Parathyroid adenoma (tissue), 2 donors: ENCODE data around the gene RDH14.

ENCODE experiments used
- H2AFZ ChIP-seq: fragments of 300-600 bp; sonication (generic); one replicate; pipeline ENCODE4 v1.7.0; 2017; ENCODE audit warnings: antibody characterized with exemption, mild to moderate bottlenecking
- H3K27ac ChIP-seq: fragments of 300-600 bp; sonication (generic); one replicate; pipeline ENCODE4 v1.7.0; 2017
- H3K27me3 ChIP-seq: fragments of 300-600 bp; sonication (generic); one replicate; pipeline ENCODE4 v1.7.0; 2017; ENCODE audit warnings: low read length; ENCODE audit not compliant: control insufficient read depth, insufficient read depth
- H3K36me3 ChIP-seq: fragments of 300-600 bp; sonication (generic); one replicate; pipeline ENCODE4 v1.7.0; 2017; ENCODE audit warnings: low read length; ENCODE audit not compliant: control insufficient read depth, insufficient read depth
- H3K4me1 ChIP-seq: fragments of 300-600 bp; sonication (generic); one replicate; pipeline ENCODE4 v1.7.0; 2017; ENCODE audit warnings: control low read depth
- H3K4me2 ChIP-seq: fragments of 300-600 bp; sonication (generic); one replicate; pipeline ENCODE4 v1.7.0; 2017; ENCODE audit warnings: low read length
- H3K4me3 ChIP-seq: fragments of 300-600 bp; sonication (generic); one replicate; pipeline ENCODE4 v1.7.0; 2017; ENCODE audit warnings: low read depth, low read length
- H3K79me2 ChIP-seq: fragments of 300-600 bp; sonication (generic); one replicate; pipeline ENCODE4 v1.7.0; 2017; ENCODE audit warnings: control low read depth
- H3K9ac ChIP-seq: fragments of 300-600 bp; sonication (generic); one replicate; pipeline ENCODE4 v1.7.0; 2017; ENCODE audit warnings: mild to moderate bottlenecking
- H3K9me3 ChIP-seq: fragments of 300-600 bp; sonication (generic); one replicate; pipeline ENCODE4 v1.7.0; 2017; ENCODE audit warnings: low read length; ENCODE audit not compliant: control insufficient read depth
- TF ChIP-seq, protein P1 (sequence below): fragments of 300-600 bp; sonication (generic); IDR thresholded peaks from one replicate; pipeline ENCODE4 v1.7.0; 2017; ENCODE audit warnings: antibody characterized with exemption, mild to moderate bottlenecking
- donor health status: primary hyperparathyroidism.

The RDH14 gene, protein sequence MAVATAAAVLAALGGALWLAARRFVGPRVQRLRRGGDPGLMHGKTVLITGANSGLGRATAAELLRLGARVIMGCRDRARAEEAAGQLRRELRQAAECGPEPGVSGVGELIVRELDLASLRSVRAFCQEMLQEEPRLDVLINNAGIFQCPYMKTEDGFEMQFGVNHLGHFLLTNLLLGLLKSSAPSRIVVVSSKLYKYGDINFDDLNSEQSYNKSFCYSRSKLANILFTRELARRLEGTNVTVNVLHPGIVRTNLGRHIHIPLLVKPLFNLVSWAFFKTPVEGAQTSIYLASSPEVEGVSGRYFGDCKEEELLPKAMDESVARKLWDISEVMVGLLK

DNA sequence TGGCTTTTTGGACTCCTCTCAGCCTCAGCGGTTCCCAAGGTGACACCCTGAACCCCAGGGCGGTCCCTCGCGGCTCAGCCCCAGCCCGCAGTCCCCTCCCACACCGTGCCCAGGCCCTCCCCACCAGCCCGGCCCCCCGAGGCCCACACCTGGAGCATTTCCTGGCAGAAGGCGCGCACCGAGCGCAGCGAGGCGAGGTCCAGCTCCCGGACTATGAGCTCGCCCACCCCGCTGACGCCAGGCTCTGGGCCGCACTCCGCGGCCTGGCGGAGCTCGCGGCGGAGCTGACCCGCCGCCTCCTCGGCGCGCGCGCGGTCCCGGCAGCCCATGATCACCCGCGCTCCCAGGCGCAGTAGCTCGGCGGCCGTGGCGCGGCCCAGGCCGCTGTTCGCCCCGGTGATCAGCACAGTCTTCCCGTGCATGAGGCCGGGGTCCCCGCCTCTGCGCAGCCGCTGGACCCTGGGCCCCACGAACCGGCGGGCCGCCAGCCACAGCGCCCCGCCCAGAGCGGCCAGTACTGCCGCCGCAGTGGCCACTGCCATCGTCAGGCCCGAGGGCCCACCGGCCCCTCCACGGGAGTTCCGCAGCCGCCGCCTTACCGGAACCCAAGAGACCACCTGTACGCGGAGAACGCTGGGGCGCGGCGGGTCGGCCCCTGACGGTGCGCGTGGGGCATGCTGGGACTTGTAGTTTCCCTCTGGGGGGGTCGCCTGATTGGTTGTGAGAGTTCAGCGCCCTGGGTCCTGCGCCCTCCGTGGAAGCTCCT is at the start of gene RDH14:
TSS of gene RDH14 (minus strand) at position 623 of the 766 bp plus-strand sequence. CDS start at position 542, 81 bp downstream.
- Histone ChIP-seq H3K27ac (peak within 1 kb of the TSS; percentile 94), H3K79me2 (peaks cover 1% of the 10 kb centered on the region), H3K4me3 (peak within 1 kb of the TSS; percentile 78), H3K4me2 (peak within 1 kb of the TSS; percentile 94), H3K36me3 (no peaks in the 10 kb centered on the region), H2AFZ (peak within 1 kb of the TSS; percentile 92), H3K27me3 (no peaks in the 10 kb centered on the region), H3K9me3 (no peaks in the 10 kb centered on the region), H3K9ac (peak within 1 kb of the TSS; percentile 81), H3K4me1 (peaks cover 13% of the 10 kb centered on the region)
- TF ChIP-seq, protein P1, sequence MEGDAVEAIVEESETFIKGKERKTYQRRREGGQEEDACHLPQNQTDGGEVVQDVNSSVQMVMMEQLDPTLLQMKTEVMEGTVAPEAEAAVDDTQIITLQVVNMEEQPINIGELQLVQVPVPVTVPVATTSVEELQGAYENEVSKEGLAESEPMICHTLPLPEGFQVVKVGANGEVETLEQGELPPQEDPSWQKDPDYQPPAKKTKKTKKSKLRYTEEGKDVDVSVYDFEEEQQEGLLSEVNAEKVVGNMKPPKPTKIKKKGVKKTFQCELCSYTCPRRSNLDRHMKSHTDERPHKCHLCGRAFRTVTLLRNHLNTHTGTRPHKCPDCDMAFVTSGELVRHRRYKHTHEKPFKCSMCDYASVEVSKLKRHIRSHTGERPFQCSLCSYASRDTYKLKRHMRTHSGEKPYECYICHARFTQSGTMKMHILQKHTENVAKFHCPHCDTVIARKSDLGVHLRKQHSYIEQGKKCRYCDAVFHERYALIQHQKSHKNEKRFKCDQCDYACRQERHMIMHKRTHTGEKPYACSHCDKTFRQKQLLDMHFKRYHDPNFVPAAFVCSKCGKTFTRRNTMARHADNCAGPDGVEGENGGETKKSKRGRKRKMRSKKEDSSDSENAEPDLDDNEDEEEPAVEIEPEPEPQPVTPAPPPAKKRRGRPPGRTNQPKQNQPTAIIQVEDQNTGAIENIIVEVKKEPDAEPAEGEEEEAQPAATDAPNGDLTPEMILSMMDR: no peak

DNA sequence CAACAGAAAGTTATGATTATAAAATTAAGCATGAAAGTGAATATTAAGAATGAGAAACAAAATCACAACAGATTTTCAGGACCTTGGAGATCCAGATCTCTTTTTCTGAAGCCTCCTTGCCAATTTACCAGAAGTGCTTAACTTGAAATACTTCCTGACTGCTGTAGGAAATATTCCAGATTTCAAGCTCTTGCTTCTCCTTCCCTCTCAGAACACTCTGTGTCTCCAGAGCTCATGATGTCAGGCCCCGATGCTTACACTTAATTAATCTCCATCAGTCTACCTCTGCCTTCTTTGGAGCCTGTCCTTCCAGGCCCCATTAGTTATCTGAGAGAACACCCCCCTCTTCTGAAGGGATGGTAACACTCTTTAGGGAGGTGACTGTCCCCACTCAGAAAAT is 49.6 kb upstream of the RDH14 start:
- Histone ChIP-seq H3K4me2 (no peak overlapping the region), H3K9me3 (no peaks in the 10 kb centered on the region), H3K4me1 (peaks cover 10% of the 10 kb centered on the region), H3K36me3 (no peaks in the 10 kb centered on the region), H3K4me3 (no peak overlapping the region), H3K27me3 (no peaks in the 10 kb centered on the region), H3K27ac (no peak overlapping the region), H3K9ac (no peak overlapping the region), H2AFZ (no peak overlapping the region), H3K79me2 (no peaks in the 10 kb centered on the region)
- TF ChIP-seq, protein P1: no peak

DNA sequence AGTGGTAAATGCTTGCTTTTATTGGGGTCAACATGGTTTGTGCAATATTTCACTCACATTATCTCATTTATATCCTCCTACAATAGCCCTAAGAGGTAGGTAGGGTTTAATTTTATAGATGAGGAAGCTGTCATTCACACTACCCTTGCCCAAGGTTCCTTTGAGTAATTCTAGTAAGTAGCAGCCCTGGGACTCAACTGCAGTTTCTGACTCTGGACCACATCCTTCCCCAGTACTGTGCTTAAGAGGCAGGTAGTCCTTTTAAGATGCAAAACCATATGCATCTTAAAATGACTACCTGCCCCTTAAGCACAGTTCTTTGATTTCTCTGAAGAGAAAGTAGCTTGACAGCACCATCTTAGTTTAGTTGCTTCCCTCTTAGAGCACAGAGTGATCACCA is 44.7 kb upstream of the RDH14 start:
- H3K4me3 ChIP-seq: no peak overlapping the region
- no peaks in the 10 kb centered on the region for H3K9me3 ChIP-seq
- no peaks in the 10 kb centered on the region for H3K27me3 ChIP-seq
- no peaks in the 10 kb centered on the region for H3K79me2 ChIP-seq
- H3K4me1 ChIP-seq: no peaks in the 10 kb centered on the region
- no peak overlapping the region for H3K27ac ChIP-seq
- TF ChIP-seq, protein P1: no peak
- no peaks in the 10 kb centered on the region for H3K36me3 ChIP-seq
- H3K9ac ChIP-seq: no peak overlapping the region
- no peak overlapping the region for H2AFZ ChIP-seq
- no peak overlapping the region for H3K4me2 ChIP-seq

DNA sequence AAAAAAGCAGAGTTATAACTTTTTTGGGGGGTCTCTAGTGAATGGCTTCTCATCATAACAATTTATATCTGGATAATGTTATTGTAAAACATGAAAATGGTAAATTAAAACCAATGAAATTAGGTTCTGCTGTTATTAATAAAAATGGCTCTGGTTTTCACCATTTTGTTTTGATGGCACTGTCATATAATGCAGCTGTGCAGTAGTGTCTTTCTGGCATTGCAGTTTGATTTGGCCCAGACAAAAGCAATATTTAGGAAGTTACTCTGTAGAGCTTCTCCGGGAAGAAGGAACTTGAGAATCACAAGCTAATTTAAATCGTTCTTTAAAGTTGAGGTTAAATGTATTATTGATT is 44.1 kb upstream of the RDH14 start:
- Histone ChIP-seq H3K4me2 (no peak overlapping the region), H3K4me3 (no peak overlapping the region), H2AFZ (no peak overlapping the region), H3K27ac (no peak overlapping the region), H3K4me1 (no peaks in the 10 kb centered on the region), H3K9me3 (no peaks in the 10 kb centered on the region), H3K79me2 (no peaks in the 10 kb centered on the region), H3K27me3 (no peaks in the 10 kb centered on the region), H3K9ac (no peak overlapping the region), H3K36me3 (no peaks in the 10 kb centered on the region)
- TF ChIP-seq, protein P1: no peak
